ENCODE measurements around the gene GABRA4. TPM values are rescaled to one million over a fixed set of nuclear protein-coding genes. Genes with fewer than 3 reads are reported as not detected.

The GABRA4 gene
- total RNA-seq = not detected in 2 replicates

GRCh38 chr4:46993075-46994006 is at the start of gene GABRA4:
TSS of gene GABRA4 (minus strand) at chr4:46993581. CDS start at chr4:46993424, 157 bp downstream.

GRCh38 chr4:47031011-47031678 is 37.8 kb upstream of the GABRA4 start, which contains the start of gene GABRB1:
TSS of gene GABRB1 (plus strand) at chr4:47031567.

GRCh38 chr4:46909078-46909477 is 84.3 kb downstream of the GABRA4 start, which contains the start of gene COX7B2:
TSS of gene COX7B2 (minus strand) at chr4:46909245. CDS start at chr4:46735192, 174,053 bp downstream.

Other genes with a start within 250 kb of the GABRA4 start
- not detected in 2 replicates for gene COX7B2, start 84.3 kb downstream of the GABRA4 start, total RNA-seq
- not detected in 2 replicates for gene GABRB1, start 38.0 kb upstream of the GABRA4 start, total RNA-seq

Measured in cardiac atrium fibroblast (primary cell).